HG03571 (cell line): Measurements from ENCODE around the gene VTA1.
"Not testable (repeated sequence)": the region's sequence is repeated elsewhere in the genome, so short reads cannot be mapped to it uniquely, and the experiment has no call there.

Source experiments
- ATAC-seq: cut with Tn5 transposase; IDR thresholded peaks from one replicate; pipeline ENCODE4 v1.9.1; 2021; ENCODE audit not compliant: unreplicated experiment

VTA1 gene

DNA sequence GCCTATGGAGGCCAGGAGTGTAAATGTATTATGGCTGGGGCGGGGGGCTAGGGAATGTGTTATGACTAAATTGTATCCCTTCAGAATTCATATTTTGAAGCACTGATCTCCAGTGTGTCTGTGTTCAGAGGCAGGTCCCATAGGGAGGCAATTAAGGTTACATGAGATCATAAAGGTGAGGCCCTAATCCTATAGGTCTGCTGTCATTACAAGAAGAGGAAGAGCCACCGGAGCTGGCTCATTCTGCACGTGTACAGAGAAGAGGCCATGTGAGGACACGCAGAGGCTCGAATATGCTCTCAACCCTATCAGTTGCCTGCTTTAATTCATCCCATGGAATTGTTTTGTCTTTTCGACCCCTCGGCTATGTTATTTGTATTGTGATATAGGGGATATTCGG lies 76.9 kb downstream of the VTA1 start:
- no peak for ATAC-seq

DNA sequence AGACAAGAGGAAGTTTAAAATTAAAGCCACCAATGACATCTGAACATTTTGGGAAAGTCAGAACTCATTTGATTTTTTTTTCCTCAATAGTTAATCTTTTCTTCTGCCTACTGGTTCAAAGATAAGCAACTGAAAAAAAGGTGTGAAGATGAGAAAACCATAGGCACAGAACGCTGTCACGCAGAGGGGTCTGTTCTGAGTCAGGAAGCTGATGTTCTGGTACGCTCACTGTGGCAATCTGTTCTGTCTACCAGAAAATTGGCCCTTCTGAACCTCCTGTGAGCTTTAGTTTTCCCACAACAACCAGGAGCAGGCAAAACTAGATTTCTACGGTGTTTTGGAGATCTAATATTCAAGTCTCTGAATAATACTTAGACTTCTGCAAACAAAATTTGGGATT lies 78.1 kb downstream of the VTA1 start:
- ATAC-seq, result no peak

DNA sequence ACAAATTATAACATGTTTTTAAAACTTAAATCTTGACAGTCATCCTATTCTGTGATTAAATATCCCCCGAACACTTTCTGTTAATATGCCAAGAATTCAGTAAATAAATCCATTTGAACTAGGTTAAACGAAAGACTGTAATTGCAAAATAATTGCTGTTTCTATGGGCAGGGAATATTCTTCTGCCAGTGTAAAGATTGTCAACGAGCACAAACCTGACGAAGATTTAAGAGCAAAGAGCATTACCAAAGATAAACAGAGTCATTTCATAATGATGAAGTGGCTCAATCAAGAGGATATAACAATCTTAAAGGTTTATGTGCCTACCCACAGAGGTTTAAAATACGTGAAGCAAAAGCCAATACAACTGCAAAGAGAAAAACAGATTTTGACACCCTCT lies 78.5 kb downstream of the VTA1 start:
- ATAC-seq, result no peak

DNA sequence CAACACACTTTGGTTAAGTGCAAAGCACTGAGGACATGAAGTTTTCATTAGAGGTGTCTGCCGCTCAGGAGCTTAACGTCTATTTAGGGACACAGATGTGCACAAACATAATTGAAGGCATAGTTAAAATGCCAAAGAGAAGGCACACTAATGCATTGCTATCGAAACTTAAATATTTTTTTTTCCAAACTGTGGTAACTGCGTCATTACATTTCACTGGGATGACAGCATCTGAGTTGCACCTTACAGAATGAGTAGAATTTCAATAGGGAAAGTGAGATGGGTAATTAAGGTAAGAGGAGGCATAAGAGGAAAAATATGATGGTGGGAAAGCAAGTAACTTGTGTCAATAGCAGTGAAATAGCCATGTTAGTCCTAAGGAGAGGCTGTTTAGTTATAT lies 79.7 kb downstream of the VTA1 start:
- no peak for ATAC-seq

DNA sequence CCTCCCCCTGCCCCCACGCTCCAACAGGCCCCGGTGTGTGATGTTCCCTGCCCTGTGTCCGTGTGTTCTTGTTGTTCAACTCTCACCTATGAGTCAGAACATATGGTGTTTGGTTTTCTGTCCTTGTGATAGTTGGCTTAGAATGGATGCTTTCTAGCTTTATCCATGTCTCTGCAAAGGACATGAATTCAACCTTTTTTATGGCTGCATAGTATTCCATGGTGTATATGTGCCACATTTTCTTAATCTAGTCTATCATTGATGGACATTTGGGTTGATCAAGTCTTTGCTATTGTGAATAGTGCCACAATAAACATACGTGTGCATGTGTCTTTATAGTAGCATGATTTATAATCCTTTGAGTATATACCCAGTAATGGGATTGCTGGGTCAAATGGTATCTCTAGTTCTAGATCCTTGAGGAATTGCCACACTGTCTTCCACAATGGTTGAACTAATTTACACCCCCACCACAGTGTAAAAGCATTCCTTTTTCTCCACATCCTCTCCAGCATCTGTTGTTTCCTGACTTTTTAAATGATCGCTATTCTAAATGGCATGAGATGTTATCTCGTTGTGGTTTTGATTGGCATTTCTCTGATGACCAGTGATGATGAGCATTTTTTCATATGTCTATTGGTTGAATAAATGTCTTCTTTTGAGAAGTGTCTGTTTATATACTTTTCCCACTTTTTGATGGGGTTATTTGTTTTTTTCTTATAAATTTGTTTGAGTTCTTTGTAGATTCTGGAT lies 82.6 kb downstream of the VTA1 start:
- not testable (repeated sequence) for ATAC-seq

DNA sequence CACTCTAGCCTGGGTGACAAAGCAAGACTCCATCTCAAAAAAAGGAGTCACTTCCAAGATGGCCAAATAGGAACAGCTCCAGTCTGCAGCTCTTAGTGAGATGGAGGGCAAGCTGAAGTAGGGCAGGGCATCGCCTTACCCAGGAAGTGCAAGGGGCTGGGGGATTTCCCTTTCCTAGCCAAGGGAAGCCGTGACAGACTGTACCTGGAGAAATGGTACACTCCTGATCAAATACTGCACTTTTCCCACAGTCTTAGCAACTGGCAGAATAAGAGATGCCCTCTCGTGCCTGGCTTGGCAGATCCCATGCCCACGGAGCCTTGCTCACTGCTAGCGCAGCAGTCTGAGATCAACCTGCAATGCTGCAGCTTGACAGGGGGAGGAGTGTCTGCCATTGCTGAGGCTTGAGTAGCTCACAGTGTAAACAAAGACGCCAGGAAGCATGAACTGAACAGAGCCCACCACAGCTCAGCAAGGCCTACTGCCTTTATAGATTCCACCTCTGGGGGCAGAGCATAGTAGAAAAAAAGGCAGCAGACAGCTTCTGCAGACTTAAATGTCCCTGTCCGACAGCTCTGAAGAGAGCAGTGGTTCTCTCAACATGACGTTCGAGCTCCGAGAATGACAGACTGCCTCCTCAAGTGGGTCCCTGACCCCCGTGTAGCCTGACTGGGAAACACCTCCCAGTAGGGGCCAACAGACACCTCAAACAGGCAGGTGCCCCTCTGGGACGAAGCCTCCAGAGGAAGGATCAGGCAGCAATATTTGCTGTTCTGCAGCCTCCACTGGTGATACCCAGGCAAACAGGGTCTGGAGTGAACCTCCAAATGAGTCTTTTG lies 85.4 kb downstream of the VTA1 start:
- ATAC-seq, result not testable (repeated sequence)

DNA sequence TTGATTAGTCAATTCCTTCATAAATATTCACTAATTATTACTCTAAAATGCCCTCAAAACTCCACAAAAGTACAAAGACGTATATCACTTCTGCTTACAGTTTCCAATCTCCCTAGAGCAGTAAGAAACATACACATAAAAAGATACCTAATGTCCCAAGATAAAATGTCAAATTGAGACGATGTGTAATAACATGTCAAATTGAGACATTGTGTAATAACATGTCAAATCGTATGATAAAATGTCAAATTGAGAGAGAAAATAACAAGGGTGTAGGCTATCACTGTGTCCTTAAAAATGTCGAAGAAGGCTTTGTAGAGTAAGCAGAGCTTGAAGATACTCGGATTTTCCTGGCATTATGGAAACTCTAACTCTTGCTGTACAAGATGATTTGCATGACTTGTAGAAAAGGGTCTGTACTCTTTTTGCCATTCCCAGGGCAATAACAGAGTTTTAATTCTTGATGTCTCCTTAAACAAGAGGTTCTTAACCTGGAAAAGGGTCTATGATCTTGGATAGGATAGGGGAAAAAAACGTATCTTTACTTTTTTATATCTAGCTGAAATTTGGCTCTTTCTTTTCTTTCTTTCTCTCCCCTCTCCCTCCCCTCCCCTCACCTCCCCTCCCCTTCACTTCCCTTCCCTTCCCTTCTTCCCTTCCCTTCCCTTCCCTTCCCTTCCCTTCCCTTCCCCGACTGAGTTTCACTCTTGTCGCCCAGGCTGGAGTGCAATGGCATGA lies 87.1 kb downstream of the VTA1 start:
- ATAC-seq, result no peak

DNA sequence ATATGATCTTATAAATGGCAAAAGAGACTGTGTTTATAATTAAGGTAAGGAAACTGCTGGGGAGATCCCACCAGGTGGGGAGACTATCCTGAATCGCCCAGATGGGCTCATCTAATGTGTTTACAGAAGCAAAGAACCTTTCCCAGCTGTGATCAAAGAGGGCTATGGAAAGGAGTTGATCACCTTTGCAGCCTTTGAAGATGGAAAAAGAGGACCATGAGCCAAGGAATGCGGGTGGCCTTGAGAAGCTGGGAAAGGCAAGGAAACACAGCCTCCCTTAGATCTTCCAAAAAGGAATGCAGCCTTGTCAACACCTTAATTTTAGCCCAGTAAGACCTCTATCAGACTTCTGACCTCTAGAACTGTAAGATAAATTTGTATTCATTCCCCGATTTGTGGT lies 88.2 kb downstream of the VTA1 start:
- no peak for ATAC-seq

DNA sequence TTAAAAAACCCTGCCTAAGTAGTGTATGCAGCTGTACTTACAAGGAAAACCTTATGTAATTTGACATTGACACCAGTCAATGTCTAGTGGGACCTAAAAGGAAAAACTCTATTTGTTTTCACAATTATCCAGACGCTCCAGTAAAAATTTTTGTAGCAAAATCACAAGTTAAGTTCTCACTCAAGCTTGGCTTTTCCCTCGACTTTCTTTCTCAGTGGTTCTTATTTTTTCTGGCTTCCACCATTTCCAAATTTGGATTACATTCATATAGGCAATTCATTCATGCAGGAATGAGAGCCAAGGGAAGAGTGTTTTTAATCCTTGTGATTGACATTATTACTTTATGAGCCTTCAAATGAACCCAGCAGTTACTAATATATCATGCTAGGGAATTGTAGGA lies 88.7 kb downstream of the VTA1 start:
- no peak for ATAC-seq

DNA sequence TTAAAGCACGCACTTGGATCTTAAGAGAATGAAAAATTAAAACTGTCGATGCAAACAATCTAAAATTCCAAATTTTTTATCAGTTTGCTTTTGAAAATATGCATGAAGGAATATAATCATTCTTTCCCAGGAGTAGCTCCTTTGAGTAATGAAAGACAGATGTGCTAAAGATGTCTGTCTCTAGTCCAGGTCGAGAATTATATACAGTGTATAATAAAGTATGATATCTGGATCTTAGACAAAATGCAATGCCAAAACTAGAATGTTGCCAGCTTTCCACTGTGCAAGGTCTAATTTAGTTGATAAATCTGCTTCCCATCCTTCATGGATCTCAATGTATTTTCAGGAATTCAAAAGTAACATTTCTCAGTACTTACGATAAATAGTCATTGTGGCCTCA lies 89.6 kb downstream of the VTA1 start:
- no peak for ATAC-seq

DNA sequence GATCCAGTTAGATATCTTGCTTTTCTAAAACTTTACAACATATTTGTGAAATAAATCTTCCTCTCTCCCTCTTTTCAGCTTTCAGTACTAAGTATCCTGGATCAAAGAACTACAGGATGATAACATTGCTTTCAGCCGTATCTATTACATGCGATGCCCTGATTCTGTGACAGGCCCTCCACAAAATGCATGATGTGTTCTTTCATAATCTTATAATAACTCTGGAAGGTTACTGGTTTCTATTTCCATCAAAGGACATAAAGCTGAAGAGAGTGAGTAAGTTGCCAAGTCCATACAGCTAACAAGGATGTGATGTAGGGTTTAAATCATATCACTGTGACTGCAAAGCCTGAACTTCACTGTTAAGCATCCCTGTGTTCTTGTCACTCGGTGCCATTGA lies 91.8 kb downstream of the VTA1 start:
- no peak for ATAC-seq

DNA sequence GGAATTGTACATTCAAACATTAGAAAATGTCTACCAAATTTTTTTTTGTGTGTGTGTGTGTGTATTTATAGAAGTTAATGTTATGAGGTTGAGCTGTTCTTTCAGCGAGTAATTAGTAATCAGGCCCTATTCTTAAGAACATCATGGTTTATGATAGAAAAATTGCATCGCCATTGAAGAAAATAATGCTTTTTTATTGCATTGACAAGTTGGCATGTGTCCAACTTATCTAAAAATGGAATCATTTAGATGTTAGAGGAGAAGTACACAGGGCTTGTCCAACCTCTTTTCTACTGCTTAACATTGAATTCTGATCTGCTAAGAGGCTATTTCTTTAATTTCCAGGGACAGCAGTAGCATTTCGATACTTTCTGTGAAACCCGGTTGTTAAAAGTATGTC lies 93.1 kb downstream of the VTA1 start:
- ATAC-seq, result no peak

DNA sequence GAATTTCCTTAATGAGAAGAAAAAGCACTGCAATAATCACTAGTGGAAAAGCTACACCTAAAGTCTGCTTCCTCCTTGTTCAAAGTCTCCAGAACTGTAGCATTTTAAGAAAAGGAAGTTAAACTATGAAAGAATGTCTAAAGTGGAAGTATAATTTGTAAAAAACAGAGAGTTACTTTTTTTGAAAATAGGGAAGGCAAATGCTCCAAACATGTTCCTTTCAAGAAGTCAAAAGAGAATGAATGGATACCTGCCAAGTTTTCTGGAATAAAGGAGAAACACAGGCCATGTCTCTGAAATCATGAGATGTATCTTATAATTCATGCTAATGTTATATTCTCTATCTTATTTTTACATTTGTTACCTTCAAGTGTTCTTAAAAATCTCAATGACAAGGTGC lies 94.0 kb downstream of the VTA1 start:
- no peak for ATAC-seq

DNA sequence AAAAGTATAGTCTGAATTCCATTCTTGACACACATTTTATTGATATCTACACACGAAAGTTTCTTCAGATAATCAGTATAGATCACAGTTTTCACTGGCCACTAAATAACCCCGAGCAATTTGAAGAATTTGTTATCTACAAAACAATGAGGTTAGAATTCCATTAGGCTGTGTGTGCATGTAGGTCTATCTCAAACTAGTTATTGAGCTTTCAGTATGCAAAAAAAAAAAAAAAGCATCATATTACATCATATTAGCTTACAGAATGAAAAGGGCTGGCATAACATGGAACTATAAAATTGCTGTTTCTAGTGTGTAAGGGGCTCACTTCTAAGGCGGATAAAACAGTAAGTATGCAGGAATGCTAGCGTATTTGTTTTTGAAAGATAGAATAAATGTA lies 95.2 kb downstream of the VTA1 start:
- no peak for ATAC-seq

DNA sequence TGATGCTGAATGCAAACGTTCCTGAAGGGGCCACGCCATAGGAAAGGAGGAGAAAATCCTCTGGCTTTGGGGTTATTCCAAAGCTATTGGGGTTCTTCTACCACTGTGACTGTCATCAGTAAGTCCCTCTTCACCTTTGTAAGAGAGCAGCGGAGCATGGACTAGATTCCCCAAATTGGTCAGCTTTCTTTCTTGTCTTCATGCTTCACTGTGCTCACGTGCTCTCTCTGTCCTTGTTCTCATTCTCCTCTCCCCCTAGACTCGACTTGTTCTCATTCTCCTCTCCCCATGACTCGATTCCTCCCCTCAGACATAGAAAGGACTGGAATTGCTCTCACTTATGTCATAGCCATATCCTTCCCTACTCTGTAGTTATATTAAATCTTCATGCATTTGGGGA lies 99.9 kb downstream of the VTA1 start:
- peak; percentile 71 for ATAC-seq

DNA sequence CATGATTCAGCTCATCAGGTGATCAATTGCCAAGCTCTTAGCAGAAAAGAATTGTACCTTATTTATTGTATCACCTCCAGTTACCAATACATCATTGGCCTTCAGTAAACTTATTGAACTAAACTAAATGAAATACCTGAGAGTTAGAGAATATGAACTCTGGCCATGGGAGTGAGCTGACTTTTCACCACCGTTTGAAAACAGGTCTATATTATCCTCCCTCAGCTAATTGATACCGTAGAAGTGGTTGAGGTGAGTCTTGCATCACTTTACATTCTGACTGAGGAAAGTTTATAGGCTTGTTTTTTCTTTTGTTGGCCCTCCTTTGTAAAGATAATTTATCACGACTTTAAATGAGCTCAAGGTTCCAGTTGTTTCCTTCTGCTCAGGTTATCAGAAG lies 102.2 kb downstream of the VTA1 start:
- ATAC-seq, result no peak

DNA sequence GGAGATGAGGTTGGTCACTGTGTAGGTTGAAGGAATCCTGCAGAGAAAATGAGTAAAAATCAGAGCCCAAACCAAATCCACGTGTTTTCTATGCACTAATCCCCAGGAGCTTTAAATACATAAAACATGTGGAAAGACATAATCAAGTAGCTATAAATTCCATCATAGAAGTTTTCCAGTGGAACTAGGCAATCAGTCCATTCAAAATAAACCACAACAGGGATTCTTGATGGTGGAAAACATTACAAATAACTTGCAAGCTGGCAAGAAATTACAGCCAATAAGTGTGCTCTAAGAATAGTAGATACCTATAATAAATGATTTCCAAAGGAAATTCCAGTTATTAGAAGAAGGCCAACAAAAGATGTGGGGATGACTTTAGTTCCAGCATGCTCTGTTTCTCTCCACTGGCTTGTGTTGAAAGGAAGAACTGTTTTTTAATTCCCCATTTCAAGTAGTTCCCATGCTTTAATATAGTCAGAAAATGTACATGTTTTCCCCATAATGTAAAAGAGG lies 104.9 kb downstream of the VTA1 start:
- no peak for ATAC-seq

DNA sequence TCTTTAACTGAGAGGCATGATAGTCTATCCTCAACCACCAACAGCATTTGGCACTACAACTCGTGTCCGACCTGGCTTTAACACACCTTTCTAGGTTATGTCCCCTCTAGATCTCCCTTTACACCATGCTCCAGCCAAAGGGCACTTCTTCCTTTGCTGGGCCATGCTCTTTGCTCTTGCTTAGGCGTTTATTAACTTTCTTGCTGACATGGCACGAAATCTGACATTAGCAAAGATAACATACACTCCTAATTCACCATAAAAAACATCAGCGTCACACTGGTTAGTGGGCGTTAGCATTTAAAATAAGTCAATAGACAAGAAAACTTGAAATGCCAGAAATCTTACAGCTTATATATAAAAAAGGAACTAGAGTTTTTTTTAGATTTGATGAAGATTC lies 107.5 kb downstream of the VTA1 start:
- no peak for ATAC-seq

DNA sequence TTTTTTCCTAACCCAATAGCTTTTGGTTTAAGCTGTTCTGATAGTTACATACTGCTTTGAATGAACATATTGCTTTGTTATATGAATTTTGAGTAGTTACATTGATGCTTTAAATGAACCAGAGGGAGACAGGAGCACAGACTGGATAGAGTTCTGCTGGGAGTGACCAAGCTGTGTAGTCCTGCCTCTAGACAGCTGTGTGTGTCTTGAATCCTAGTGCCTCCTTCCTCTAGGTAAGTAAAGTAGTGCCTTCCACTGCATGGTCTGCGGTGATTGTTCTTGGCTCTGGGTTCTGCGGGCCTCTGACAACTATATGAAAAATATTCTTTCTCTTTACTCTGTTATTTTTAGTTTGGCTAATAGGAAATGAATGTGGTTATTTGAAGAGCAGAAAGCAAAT lies 108.7 kb downstream of the VTA1 start:
- ATAC-seq, result no peak

DNA sequence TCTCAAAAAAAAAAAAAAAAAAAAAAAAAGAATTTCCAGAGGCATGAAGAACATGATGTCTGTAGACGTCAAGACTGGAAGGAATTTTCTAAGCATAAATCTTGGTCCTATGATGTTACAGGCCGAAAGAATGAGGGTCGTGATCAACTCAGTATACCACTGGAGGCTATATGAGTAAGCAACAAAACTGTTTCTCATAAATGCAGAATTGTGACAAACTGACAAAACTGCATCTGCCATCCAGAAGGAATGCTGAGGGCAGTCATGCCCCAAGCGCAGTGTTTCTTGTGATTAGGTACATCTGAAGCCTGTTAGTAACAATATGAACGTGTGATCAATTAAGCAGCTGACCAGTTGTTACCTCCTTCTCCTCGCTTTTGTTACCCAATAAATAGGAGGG lies 111.2 kb downstream of the VTA1 start:
- no peak for ATAC-seq

DNA sequence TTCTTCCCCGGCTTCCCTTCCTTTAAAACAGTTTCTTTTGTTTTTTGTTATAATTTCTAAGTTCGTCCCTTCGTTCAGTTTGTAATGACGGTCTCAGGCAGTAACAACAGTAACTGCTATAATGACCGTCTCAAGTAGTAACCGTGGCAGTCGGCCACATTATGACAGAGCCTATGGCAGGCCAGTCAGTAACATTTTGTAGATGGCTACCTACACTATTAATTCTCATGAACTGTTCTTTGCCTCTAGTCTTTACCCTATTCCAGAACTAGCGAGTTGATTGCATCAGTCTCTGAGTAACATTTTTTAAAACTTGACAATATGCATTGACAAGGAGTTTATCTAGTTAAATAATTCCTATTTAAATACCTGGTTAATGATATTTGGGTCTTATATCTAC lies 111.7 kb downstream of the VTA1 start:
- no peak for ATAC-seq

DNA sequence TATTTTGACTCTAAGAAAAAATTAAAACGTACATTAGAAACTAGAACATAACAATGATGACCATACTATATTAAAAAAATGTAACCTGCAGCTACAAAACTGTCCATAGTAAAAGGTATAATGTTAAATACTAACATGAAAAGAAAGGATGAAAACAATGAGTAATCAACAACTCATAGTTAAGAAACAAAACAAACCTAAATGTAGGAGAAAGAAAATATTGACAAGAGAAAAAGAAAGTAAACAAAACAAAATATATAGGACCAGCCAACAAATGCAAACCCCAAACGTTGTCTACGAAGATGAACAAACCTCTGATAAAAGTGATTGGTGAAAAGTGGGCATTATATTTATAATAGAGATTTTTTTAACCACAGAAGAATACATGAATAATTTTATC lies 113.7 kb downstream of the VTA1 start:
- ATAC-seq, result no peak
